Upper lobe of right lung (tissue), 1 donor: ENCODE measurements around the gene TNS1. TPM values are rescaled to one million over a fixed set of nuclear protein-coding genes. Genes with fewer than 3 reads are reported as not detected.

ENCODE experiments used
- ATAC-seq: fragments of 200-7000 bp; cut with Tn5 transposase; one replicate; pipeline ENCODE4 v1.9.1; 2020; ENCODE audit warnings: mild to moderate bottlenecking, moderate library complexity
- DNase-seq: peaks from one replicate; pipeline ENCODE4 v3.0.0-alpha.2; 2020
- H3K27ac ChIP-seq: fragments of 200-600 bp; one replicate; pipeline ENCODE4 v1.8.0; 2022
- H3K27me3 ChIP-seq: fragments of 200-600 bp; one replicate; pipeline ENCODE4 v1.8.0; 2022; ENCODE audit warnings: mild to moderate bottlenecking
- H3K36me3 ChIP-seq: fragments of 200-600 bp; one replicate; pipeline ENCODE4 v1.8.0; 2022
- H3K4me1 ChIP-seq: fragments of 200-600 bp; one replicate; pipeline ENCODE4 v1.8.0; 2022
- H3K4me3 ChIP-seq: fragments of 200-600 bp; one replicate; pipeline ENCODE4 v1.8.0; 2022; ENCODE audit warnings: mild to moderate bottlenecking
- H3K9me3 ChIP-seq: fragments of 200-600 bp; one replicate; pipeline ENCODE4 v1.8.0; 2022
- CTCF ChIP-seq: fragments of 200-600 bp; IDR thresholded peaks from one replicate; pipeline ENCODE4 v1.8.0; 2022; ENCODE audit warnings: antibody characterized with exemption
- intact Hi-C: fragments of 100-400 bp; cut with DNase I; formaldehyde crosslinking; loops from one replicate; pipeline ENCODE4 v1.11.0; 2022
- total RNA-seq: library from RNA; stranded (reverse); fragmentation: NEBNext Ultra II Directional; extraction: Animal tissue kit (Norgen Biotek cat#: 25700); gene quantifications from one replicate; pipeline ENCODE4 v1.2.1, GENCODE V29; 2021
- donor health status: DM: no; HTN: yes; CAD: no; lungs with severe emphysema.

The TNS1 gene
- total RNA-seq, 1 donor from 2014 or later, result 669 TPM

- Histone ChIP-seq H3K27me3 (no peaks in the 10 kb centered on the region), H3K27ac (peak overlapping the region; percentile 90), H3K9me3 (no peaks in the 10 kb centered on the region), H3K4me3 (no peak overlapping the region), H3K4me1 (peaks cover 93% of the 10 kb centered on the region), H3K36me3 (peaks cover 9% of the 10 kb centered on the region)
- no peak for TF ChIP-seq CTCF
- peak; percentile 83 for DNase-seq
- peak; percentile 32 for ATAC-seq
- intact Hi-C loops, result no loop called here
Measured at GRCh38 chr2:217906798-217907197, 96.0 kb downstream of the TNS1 start.

GRCh38 chr2:217905896-217906295 is 96.9 kb downstream of the TNS1 start:
- Histone ChIP-seq H3K9me3 (no peaks in the 10 kb centered on the region), H3K4me3 (no peak overlapping the region), H3K27me3 (no peaks in the 10 kb centered on the region), H3K36me3 (peaks cover 17% of the 10 kb centered on the region), H3K27ac (peak overlapping the region; percentile 90), H3K4me1 (peaks cover 93% of the 10 kb centered on the region)
- DNase-seq, result no peak
- ATAC-seq, result no peak
- TF ChIP-seq CTCF, result no peak
- intact Hi-C loops, result no loop called here

GRCh38 chr2:217905395-217905794 is 97.4 kb downstream of the TNS1 start:
- Histone ChIP-seq H3K36me3 (peaks cover 19% of the 10 kb centered on the region), H3K4me1 (peaks cover 94% of the 10 kb centered on the region), H3K27ac (peak overlapping the region; percentile 90), H3K4me3 (peak overlapping the region; percentile 23), H3K9me3 (no peaks in the 10 kb centered on the region), H3K27me3 (no peaks in the 10 kb centered on the region)
- intact Hi-C loops, result no loop called here
- ATAC-seq, result peak; percentile 10
- DNase-seq, result no peak
- no peak for TF ChIP-seq CTCF

GRCh38 chr2:217904614-217904965 is 98.2 kb downstream of the TNS1 start:
- Histone ChIP-seq H3K4me3 (peak overlapping the region; percentile 23), H3K36me3 (peaks cover 22% of the 10 kb centered on the region), H3K9me3 (no peaks in the 10 kb centered on the region), H3K27ac (peak overlapping the region; percentile 90), H3K27me3 (no peaks in the 10 kb centered on the region), H3K4me1 (peaks cover 94% of the 10 kb centered on the region)
- ATAC-seq (no peak), DNase-seq (no peak)
- TF ChIP-seq CTCF, result no peak
- intact Hi-C loops, result no loop called here

- Histone ChIP-seq H3K4me1 (peaks cover 96% of the 10 kb centered on the region), H3K36me3 (peaks cover 27% of the 10 kb centered on the region), H3K4me3 (peak overlapping the region; percentile 23), H3K27ac (peak overlapping the region; percentile 90), H3K9me3 (no peaks in the 10 kb centered on the region), H3K27me3 (no peaks in the 10 kb centered on the region)
- intact Hi-C loops, result no loop called here
- ATAC-seq (peak; percentile 3), DNase-seq (peak; percentile 79)
- no peak for TF ChIP-seq CTCF
Measured at GRCh38 chr2:217903859-217904613, 98.8 kb downstream of the TNS1 start.
